Hematopoietic multipotent progenitor cell treated with erythropoietin and hydrocortisone succinate and interleukin-3 and kit ligand, for 6 days (in vitro differentiated cells): ENCODE results near the gene SLC2A6.

Experiments
- DNase-seq: peaks from one replicate; pipeline ENCODE4 v3.0.0-alpha.2; 2015

Gene SLC2A6, protein sequence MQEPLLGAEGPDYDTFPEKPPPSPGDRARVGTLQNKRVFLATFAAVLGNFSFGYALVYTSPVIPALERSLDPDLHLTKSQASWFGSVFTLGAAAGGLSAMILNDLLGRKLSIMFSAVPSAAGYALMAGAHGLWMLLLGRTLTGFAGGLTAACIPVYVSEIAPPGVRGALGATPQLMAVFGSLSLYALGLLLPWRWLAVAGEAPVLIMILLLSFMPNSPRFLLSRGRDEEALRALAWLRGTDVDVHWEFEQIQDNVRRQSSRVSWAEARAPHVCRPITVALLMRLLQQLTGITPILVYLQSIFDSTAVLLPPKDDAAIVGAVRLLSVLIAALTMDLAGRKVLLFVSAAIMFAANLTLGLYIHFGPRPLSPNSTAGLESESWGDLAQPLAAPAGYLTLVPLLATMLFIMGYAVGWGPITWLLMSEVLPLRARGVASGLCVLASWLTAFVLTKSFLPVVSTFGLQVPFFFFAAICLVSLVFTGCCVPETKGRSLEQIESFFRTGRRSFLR

DNA sequence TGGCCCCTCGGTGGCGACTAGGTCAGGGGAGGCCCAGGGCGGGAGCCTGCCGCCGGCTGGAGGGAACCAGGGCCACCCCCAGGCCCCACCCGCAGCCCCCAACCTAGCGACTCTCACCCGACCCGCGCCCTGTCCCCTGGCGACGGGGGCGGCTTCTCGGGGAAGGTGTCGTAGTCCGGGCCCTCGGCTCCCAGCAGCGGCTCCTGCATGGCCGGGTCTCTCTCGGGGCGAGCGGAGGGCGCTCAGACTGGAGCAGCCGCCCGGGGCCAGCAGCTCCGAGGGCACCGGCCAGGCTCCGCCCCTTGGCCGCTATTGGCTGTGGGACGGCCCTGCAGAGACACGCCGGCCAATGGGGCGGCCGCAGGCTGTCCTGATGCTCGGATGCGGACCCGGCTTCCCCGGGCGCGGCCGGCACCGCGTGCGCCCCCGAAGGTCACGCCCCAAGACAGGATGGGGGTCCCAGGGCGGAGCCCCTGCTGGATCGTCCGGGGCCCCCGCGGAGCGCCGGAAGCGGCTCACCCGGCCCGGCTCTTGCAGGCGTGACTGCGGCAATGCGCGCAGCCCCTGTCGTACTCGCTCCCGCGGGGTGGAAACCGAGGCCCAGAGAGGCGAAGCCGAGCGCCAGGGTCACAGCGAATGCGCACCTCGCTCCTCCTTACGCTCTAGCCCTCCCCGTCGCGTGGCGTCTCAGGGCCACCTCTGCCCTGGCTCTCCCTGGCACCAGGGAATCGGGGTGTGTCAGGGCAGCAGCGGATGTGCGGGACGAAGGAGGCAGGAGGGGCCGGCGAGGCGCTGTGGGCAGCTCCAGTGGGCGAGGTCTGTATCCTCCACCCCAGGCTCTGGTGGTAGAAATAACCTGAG, at the start of gene SLC2A6:
Gene SLC2A6 (minus strand): TSS at position 249 of the 861 bp plus-strand sequence. CDS start 40 bp downstream, at position 209.
- peak; percentile 89 for DNase-seq

DNA sequence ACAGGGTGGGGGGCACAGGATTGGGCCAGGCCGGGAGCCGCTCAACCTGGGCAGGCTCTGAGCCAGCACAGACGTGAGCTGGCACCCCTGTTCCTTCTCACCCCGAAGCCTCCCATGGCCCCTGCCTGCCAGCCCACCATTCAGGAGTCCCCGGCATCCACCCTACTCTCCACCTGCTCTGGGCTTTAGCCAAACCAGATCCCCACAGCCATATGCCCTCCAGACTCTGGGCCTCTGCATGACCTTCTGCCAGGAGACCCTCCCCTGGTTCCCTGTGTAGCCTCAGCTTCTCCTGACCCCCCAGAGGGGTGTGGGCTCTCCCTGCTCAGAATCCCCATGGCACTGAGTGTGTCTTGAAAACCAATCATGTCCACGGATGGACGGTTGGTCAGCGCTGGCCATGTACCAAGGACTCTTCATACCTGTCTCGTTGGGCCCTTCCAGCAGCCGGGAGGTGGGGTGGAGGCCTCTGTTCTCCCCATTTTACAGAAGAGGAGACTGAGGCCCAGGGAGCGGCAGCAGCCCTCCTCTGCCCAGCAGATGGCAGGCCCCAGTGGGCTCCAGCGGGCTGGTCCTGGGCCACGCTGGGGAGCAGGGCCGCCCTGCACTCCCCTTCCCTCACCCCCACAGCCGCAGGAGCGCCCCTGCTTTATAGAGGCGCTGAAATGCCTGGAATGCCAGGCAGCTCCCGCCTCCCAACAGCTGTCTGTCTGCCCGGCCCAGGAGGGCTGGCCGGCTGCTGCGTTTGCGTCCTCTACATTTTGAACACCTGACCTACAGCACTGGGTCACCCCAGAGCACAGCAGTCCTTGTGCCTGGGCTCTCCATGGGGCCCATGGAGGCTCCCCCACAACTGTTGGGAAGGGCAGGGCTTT, 49.3 kb upstream of the SLC2A6 start:
- no peak for DNase-seq

DNA sequence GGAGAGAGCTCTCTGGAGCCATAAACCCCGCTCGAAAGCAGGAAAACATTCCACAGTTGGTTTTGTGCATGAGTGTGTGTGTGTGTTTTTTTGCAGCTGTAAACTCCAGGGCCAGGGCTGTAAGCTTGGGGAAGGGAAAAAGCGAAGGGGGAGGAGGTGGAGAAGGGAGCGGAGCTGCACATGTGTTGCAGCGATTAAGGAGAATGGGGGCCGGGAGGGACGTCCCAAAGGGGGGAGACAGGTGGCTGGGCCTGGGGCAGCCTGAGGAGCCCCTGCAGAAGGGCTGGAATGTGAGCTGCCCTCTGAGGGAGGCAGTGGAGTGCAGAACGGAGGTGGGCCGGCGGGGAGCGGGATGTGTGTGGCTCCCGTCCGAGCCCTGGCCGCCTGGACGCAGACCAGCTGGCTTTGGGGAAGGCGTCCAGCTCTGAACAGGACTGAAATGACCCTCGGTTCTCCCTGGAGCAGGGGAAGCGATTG, 48.6 kb upstream of the SLC2A6 start:
- DNase-seq = no peak

DNA sequence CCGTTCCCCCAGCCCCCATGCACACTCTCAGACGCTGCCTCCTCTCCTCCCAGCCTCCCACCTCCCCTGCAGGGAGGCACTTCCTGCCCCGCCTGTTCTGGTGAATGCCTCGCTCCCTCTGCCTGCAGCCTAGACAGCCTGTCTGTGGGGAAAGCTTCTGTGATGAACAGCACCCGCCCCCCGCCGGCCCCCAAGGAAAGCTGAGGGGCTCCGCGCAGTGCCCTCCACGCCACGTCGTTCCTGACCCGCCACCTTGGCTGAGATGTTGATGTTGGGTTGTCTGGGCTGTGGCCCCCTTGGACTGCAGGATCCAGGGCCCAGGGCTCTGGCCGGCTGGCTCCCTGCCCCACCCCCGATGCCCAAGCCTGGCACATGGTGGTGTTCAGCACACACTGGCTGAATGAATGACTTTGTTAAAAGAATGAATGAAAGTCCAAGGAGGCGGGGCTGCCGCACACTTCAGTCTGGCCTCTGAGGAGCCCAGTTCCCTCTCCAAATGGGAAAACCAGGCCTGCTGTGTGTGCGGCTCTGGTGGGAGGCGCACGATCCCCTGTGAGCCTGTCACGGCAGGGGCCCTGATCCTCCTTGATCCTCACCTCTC, 47.9 kb upstream of the SLC2A6 start:
- peak; percentile 47 for DNase-seq

DNA sequence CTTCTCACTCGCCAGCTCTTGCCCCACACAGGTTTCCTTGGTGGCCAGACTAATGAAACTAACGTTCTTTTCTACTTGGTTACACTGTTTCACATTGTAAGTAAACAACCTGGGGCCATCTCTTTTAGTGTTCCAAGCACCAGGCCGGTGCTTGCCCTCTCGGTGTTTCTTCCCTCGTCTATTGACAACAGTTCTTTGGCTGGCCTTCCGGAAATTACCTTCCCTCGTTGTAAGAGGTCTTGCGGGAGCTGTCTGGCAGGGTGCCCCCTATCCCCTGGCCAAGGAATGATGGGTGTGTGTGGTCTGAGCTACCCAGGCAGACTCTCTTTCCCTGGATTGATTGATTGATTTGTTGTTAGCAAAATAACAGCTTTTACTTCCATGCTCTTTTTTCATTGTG, 46.8 kb upstream of the SLC2A6 start:
- DNase-seq = no peak

DNA sequence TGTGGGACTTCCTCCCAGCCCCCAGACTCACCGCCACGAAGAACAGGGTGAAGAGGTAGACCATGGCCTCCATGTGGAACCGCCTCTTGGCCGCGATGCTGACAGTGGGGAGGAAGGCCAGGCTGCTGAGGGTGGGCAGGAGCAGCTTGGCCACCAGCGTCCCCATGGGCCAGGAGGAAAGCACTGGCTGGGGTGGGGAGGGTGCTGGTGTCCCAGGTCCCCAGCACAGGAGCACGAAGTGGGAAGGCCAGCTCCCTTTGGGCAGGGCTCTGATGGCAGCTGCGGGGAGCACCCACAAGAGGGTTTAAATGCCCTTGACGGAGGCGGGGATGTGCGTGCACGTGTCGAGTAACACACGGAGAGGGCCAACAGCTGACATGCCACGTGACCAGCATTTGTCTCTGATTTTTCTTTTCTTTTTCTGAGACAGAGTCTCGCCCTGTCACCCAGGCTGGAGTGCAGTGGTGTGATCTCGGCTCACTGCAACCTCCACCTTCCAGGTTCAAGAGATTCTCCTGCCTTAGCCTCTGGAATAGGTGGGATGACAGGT, 45.9 kb upstream of the SLC2A6 start, which contains the start of gene MYMK:
Gene MYMK (minus strand): TSS at position 281 of the 550 bp plus-strand sequence. CDS start 115 bp downstream, at position 166.
- no peak for DNase-seq

DNA sequence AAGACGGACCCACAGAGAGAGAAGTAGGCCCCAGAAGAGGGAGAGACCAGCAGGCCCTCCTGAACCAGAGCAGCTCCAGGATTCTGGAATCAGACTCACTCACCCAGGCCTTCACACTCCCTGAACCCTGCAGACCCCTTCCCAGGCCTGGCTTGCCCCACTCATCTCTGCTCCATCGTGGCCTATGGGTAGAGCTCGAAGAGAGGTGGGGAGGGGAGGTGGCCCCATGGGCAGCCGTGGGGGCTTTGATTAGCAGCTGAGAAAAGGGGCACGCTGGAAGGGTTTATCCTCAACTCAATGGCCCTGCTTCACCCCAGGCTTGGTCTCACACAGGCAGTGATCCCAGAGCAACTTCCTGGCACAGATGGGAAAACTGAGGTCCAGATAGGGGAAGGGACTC, 45.2 kb upstream of the SLC2A6 start:
- DNase-seq = no peak

DNA sequence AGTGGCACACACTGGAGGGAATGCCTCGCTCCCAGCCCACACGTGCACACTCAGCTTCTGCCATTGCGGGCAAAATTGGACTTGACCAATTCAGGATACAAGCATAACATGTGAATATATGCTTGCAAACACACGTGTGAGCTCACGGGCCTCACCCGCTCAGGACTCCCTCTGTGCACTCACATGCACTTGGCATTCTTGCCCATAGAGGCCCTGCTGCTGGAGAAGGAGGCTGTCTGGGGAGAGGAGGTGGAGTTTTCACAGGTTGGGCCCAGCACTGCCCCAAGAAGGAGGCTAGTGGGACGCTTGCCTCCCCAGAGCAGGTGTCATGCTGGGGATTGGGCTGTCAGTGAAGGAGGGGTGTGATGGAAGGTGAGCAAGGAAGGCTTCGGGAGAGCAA, 44.2 kb upstream of the SLC2A6 start:
- DNase-seq = peak; percentile 29

DNA sequence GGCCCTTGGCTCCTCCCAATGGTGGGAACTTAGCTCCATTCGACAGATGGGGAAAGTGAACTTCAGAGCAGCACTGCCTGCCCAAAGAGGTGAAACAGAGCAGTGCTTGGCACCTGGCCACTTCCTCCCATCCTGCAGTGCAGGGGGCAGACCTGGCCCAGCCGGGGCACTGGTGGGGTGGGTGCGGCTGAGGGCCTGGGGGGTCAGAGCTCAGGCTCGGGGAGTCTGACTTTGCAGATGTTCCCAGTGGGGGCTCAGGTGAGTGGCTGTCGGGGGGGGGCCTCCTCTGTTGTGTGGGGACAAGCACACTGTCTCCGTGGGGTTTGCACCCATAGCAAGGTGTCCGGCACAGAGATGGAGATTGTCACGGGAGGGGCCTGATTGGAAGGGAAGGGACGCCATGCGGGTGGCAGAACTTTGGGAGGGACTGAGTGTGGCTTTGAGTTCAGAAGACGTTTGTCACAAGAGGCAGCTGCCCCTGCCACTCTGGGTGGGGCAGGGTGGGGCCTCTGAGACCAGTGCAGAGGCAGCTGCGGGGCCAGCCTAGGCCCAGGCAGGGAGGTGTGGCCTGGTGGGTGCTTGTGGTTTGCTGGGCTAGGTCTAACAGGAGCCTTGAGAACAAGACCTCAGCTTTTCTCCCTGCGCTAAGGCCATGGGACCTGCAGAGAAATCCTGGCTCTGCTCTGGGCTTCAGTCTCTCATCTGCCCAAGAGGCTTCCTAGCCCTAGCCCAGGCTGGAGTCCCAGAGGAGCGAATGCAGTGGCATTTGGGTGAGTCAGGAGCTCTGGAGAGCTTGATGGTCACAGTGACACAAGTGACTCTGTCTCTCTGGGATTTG, 43.4 kb upstream of the SLC2A6 start:
- DNase-seq = peak; percentile 95

DNA sequence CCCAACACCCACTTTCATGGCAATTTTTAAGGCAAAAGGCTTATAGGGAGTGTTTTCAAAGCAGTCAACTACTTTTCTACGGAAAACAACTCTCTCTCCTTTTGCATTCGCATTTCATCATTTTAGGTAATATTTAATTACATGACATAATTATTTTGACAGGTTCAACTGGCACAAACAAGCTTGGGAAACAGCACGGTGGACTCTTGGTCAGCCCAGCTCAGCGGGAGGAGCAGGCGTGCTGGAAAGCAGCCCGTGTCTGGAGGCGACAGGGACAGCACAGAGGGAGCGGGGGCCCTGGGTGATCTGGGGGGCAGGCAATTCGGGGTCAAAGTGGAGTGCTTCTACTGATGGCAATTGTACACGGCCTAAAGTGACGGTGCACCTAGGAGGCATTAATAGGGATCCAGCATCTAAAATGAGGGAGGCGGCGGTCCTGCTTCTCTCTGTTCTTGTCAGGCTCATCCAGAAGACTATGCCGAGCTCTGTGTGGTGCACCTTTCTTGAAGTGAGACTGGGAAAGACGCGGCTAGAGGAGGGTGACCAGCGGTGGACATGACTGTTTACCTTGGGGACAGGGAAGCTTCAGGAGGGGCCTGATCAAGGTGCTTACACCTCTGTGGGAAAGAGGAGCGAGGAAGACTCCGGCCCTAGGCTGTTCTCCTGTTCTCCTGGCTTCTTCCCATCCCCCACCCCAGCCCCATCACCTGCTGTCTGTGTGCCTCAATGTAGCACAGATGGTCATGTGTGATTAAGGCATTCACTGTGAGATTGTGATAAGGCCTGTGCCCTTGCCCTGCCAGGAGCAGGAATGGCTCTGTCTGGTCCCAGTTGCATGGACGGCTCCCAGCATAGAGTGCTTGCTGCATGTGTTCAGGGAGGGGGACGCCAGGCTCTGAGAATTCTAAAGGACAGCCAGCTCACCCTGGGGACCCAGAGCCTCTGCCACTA, 42.5 kb upstream of the SLC2A6 start:
- peak; percentile 78 for DNase-seq

DNA sequence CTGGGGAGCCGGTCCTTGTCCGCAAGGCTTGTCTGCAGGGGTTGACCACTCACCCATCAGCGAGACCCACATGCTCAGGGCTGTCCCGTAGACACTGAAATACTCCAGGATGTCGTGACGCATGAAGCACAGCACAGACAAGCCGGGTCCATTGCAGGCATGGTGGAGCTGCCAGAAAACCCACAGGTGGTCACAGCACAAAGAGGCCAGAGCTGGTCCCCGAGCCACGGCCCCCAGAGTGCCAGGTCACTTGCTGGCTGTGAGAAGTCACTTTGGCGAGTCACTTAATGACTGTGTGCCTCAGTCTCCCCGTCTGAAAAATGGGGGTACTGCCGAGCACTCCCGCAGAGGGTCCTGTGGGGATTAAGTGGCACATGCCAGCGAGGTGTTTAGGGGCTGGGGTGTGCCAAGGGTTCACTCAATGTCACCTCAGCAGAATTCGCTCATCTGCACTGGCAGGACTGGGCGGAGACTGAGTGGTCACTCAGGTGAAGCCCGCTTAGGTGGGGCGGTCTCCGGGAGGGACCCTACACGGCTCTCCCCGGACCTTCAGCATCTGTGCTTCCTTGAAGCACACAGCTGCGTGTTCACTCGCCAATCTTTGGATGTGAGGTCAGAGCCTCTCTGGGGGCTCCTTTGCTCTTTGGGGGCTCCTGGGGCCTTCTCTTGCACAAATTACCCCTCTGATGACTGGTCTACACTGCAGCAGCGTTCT, 41.4 kb upstream of the SLC2A6 start:
- DNase-seq = no peak

DNA sequence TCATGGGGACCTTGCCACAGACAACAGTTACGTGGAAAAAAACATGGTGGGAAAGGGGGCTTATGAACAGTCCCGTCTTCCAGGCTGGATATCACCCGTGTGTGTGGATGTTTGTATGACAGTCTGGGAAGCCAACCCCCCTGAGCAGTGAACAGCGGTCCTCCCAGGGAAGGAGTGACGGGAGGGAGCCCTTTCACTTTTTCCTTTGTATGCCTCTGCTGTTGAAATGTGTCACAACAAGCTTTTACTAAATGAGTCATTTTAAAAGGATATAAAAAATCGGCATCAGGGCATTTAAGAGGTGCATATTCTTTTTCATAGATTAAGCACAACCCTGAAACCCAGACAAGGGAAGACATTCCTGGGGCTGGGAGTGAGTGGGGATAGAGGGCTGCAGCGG, 40.8 kb upstream of the SLC2A6 start:
- no peak for DNase-seq

DNA sequence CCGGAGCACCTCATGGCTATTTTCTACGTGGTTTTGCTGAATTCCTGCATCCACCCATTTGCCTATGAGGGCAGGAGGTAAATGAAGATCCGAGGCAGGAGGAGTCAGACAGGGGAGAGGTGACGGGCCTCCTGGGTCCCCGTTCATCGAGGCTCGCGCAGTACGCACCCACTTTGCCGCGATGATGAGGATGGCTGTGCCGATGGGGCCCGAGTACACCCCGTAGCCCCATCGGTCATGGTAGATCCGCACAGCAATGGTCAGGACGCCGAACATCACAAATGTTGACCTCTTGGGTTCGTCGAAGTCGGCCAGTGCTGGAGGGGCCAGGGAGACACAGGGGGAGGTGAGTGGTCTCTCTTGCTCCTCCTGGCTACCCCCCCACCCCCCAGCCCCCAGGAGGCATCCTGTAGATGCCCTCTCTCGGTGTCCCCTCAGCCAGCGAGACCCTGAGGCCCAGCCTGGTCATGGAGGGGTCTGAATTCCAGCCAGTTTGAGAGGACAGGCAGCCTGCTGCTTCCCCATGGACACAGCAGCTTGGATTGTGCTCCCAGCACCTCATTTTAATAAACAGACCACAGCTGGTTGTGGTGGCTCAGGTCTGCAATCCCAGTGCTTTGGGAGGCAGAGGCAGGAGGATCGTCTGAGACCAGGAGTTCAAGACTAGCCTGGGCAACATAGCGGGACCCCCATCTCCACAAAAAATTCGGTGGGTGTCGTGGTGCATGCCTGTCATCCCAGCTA, 40.0 kb upstream of the SLC2A6 start:
- no peak for DNase-seq

DNA sequence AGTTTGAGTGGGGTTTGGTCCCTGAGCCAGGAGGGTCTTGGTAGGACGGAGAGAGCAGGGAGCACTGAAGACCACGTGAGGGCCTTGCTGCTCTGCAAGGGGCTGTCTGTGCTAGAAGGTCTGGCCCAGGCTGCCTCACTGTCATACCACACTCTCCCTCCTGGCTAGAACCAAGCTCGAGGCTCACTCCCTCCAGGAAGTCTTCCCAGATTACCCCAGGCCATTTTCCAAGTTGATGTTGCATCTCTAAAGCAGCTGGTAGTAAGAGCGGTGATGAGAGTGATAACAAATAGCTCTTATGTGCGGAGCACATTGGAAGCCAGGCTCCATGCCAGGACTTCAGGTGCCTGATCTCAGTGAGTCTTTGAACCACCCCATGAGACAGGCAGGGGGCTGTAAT, 39.3 kb upstream of the SLC2A6 start:
- no peak for DNase-seq

DNA sequence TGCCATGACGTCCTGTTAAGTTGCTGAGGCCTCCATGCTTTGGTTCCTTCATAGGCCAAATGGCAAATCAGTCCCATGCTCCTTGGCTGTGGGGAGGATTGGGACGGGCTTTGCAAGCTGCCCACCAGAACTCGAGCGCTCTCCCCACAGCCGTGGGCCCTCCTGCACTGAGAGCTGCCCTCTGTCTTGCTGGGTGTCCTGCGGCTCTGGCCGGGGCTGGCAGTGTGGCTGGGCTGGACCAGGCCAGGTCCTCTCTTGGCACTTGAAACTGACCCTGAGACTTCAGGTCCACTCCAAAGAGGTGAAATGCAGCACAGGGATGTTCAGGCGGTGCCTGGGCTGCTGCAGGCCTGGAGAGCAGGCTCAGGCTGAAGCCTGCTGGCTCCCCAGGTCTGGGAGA, 38.8 kb upstream of the SLC2A6 start:
- no peak for DNase-seq

DNA sequence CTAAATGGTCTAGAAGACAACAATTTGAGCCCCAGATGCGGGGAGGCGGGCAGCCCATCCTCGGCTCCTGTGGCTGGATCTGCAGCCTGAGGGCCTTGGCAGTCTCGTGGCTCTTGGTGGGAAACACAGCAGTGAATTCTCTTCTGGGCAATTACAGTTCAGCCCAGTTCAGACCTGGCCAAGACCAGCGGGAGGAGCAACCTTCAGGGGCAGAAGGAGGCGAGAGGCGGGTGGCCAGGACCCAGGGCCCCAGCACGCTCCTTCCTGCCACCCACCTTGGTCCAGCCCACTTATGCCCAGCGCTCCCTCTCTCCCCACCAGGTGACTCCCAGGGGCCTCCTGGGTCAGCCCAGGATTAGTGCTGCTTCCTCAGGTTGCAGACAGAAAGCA, 38.1 kb upstream of the SLC2A6 start:
- no peak for DNase-seq

DNA sequence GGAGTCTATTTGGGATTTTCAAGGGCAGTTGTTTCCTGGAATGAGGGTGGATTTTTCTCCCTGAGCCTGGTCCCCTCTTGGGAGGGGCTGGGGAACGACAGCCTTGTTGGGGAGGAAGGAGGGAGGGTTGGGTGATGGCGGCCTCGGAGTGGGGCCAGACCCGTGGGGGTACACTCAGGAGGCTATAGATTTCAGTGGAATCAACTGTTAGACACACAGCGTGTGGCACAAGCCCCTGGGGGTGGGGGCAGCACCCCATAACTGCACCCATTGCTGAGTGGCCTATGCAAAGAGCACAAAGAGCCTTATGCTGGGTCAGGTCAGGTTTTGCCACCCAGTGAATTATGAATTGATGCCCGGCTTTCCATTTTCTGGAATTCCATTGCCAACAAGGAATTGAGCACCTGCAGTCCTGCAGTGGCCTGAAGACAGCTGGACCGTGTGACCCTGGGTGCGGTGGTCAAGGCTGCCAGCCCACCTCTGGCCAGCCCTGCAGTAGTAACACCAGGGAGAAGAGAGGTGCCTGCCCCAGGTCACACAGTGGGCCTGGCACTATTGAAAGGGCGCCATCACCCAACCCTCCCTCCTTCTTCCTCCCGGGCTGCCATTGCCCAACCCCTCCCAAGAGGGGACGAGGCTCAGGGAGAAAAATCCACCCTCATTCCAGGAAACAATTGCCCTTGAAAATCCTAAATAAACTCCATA, 37.5 kb upstream of the SLC2A6 start:
- DNase-seq = no peak
